Keratinocyte (primary cell): ENCODE results near the gene CNTNAP5. TPM values are rescaled to one million over a fixed set of nuclear protein-coding genes. Genes with fewer than 3 reads are reported as not detected.

Experiments used
- DNase-seq: peaks from one replicate; pipeline ENCODE4 v3.0.0-alpha.2; 2011; ENCODE audit warnings: low read depth, missing footprints, low spot score
- FAIRE-seq: peaks from 2 replicates; lab custom pipeline; 2011; peaks lifted over from hg19 to GRCh38; lab: Jason Lieb, UNC
- H2AFZ ChIP-seq: 2 replicates; pipeline ENCODE4 v1.6.0; 2012; ENCODE audit warnings: low read length, control low read depth, inconsistent platforms; ENCODE audit not compliant: control insufficient read depth
- H3K27ac ChIP-seq: 2 replicates; pipeline ENCODE4 v1.5.1; 2011; ENCODE audit warnings: low read length; ENCODE audit not compliant: control insufficient read depth, insufficient read depth
- H3K27me3 ChIP-seq: 3 replicates; pipeline ENCODE4 v1.6.0; 2011; ENCODE audit warnings: low read length; ENCODE audit not compliant: control insufficient read depth, insufficient read depth; ENCODE audit errors: extremely low read depth
- H3K36me3 ChIP-seq, 2 experiments: 2 replicates in 1 of 2; 3 replicates in 1 of 2; pipeline ENCODE4 v1.5.1; 2011; ENCODE audit warnings: low read length in 2 of 2, mild to moderate bottlenecking in 1 of 2; ENCODE audit not compliant: control insufficient read depth in 2 of 2, insufficient read depth in 2 of 2; ENCODE audit errors: extremely low read depth in 1 of 2
- H3K4me1 ChIP-seq: 3 replicates; pipeline ENCODE4 v1.5.1; 2011; ENCODE audit warnings: low read length; ENCODE audit not compliant: control insufficient read depth, insufficient read depth; ENCODE audit errors: extremely low read depth
- H3K4me2 ChIP-seq: 3 replicates; pipeline ENCODE4 v1.6.0; 2011; ENCODE audit warnings: low read depth, low read length; ENCODE audit not compliant: control insufficient read depth, insufficient read depth; ENCODE audit errors: extremely low read depth
- H3K4me3 ChIP-seq, 3 experiments: fragments of 200-600 bp in 1 of 3; sonication (generic) in 1 of 3; 2 replicates in 2 of 3; 3 replicates in 1 of 3; pipeline ENCODE4 v1.5.1; 2011 to 2016; ENCODE audit warnings: low read length in 3 of 3, mild to moderate bottlenecking in 3 of 3, control low read depth in 2 of 3, inconsistent platforms in 1 of 3, low read depth in 1 of 3, mixed read lengths in 1 of 3, mixed run types in 1 of 3, moderate library complexity in 1 of 3; ENCODE audit not compliant: control insufficient read depth in 2 of 3, insufficient read depth in 2 of 3; ENCODE audit errors: extremely low read depth in 1 of 3
- H3K79me2 ChIP-seq: 2 replicates; pipeline ENCODE4 v1.6.0; 2012; ENCODE audit warnings: low read length; ENCODE audit not compliant: control insufficient read depth, insufficient read depth
- H3K9ac ChIP-seq: 3 replicates; pipeline ENCODE4 v1.6.0; 2011; ENCODE audit warnings: low read length; ENCODE audit not compliant: control insufficient read depth, insufficient read depth; ENCODE audit errors: extremely low read depth
- H3K9me1 ChIP-seq: 3 replicates; pipeline ENCODE4 v1.6.0; 2011; ENCODE audit warnings: low read length; ENCODE audit not compliant: control insufficient read depth, insufficient read depth; ENCODE audit errors: extremely low read depth
- H3K9me3 ChIP-seq: 2 replicates; pipeline ENCODE4 v1.5.1; 2012; ENCODE audit warnings: low read depth, low read length; ENCODE audit not compliant: control insufficient read depth
- H4K20me1 ChIP-seq: 3 replicates; pipeline ENCODE4 v1.6.0; 2011; ENCODE audit warnings: low read length; ENCODE audit not compliant: control insufficient read depth, insufficient read depth; ENCODE audit errors: extremely low read depth
- CTCF ChIP-seq, 3 experiments: IDR thresholded peaks in 1 of 3; conservative IDR thresholded peaks in 1 of 3; optimal IDR thresholded peaks in 1 of 3; 2 replicates in 2 of 3; 3 replicates in 1 of 3; pipeline versions ENCODE3 to v1.5.1; 2011; ENCODE audit warnings: low read length in 3 of 3, mild to moderate bottlenecking in 3 of 3, moderate library complexity in 2 of 3, control low read depth in 1 of 3, inconsistent platforms in 1 of 3; ENCODE audit not compliant: insufficient read depth in 2 of 3; ENCODE audit errors: extremely low read depth in 1 of 3
- EZH2 ChIP-seq: IDR thresholded peaks from one replicate; pipeline ENCODE4 v1.6.1; 2012; ENCODE audit warnings: inconsistent platforms, mild to moderate bottlenecking, low read length, moderate library complexity
- dilution Hi-C: fragments of 300-500 bp; cut with MboI; formaldehyde crosslinking; loops from one replicate; pipeline ENCODE4 v1.7.0; 2020; ENCODE audit warnings: low sequenced_read_pairs; ENCODE audit not compliant: extremely low pct_ligation_motif_present
- polyA plus RNA-seq, 5 experiments: library from polyadenylated mRNA; depleted of rRNA in 3 of 5; stranded (reverse) in 3 of 5; stranded (forward) in 1 of 5; unstranded in 1 of 5; fragments of >200 nt; gene quantifications; 1 replicate in 1 of 5; 2 replicates in 3 of 5; 3 replicates in 1 of 5; pipeline versions ENCODE4 v1.2.1 to v1.2.3, GENCODE V29; 2011 to 2012; ENCODE audit warnings: missing spikeins in 2 of 5, low read depth in 1 of 5, low replicate concordance in 1 of 5

Gene CNTNAP5
- polyA plus RNA-seq, 1 donor (not counting 4 experiments of a cell fraction or from before 2014, with no cell fraction given), result not detected

GRCh38 chr2:124652099-124652498, 627.0 kb downstream of the CNTNAP5 start:
- DNase-seq (no peak), FAIRE-seq (no peak)
- H3K4me2 ChIP-seq, result no peak overlapping the region
- H3K9me3 ChIP-seq, result peaks cover 4% of the 10 kb centered on the region
- no peak overlapping the region for H3K9ac ChIP-seq
- dilution Hi-C loops, result no loop called here
- H2AFZ ChIP-seq, result no peak overlapping the region
- no peaks in the 10 kb centered on the region for H3K79me2 ChIP-seq
- no peak overlapping the region for H3K4me3 ChIP-seq
- no peaks in the 10 kb centered on the region for H3K36me3 ChIP-seq
- H3K9me1 ChIP-seq, result no peaks in the 10 kb centered on the region
- no peaks in the 10 kb centered on the region for H3K27me3 ChIP-seq
- H4K20me1 ChIP-seq, result no peaks in the 10 kb centered on the region
- H3K4me1 ChIP-seq, result no peaks in the 10 kb centered on the region
- no peak for TF ChIP-seq CTCF (optimal IDR thresholded peaks at IDR 0.05 in 1 of 3, IDR thresholded peaks at IDR 0.05 in 1 of 3, conservative IDR thresholded peaks at IDR 0.05 in 1 of 3; ENCODE audit: extremely low read depth in 1 of 3, insufficient read depth in 2 of 3, low read length in 3 of 3)
- no peak for TF ChIP-seq EZH2
- no peak overlapping the region for H3K27ac ChIP-seq

- no peaks in the 10 kb centered on the region for H3K9me3 ChIP-seq
- no peaks in the 10 kb centered on the region for H4K20me1 ChIP-seq
- no peaks in the 10 kb centered on the region for H3K27me3 ChIP-seq
- no peak overlapping the region for H3K27ac ChIP-seq
- H2AFZ ChIP-seq, result no peak overlapping the region
- H3K79me2 ChIP-seq, result no peaks in the 10 kb centered on the region
- FAIRE-seq, result no peak
- no peaks in the 10 kb centered on the region for H3K4me1 ChIP-seq
- no peaks in the 10 kb centered on the region for H3K9me1 ChIP-seq
- dilution Hi-C loops, result no loop called here
- TF ChIP-seq EZH2, result no peak
- TF ChIP-seq CTCF (optimal IDR thresholded peaks at IDR 0.05 in 1 of 3, IDR thresholded peaks at IDR 0.05 in 1 of 3, conservative IDR thresholded peaks at IDR 0.05 in 1 of 3; ENCODE audit: extremely low read depth in 1 of 3, insufficient read depth in 2 of 3, low read length in 3 of 3), result no peak
- no peak for DNase-seq
- H3K36me3 ChIP-seq, result no peaks in the 10 kb centered on the region
- no peak overlapping the region for H3K4me2 ChIP-seq
- H3K9ac ChIP-seq, result no peak overlapping the region
- H3K4me3 ChIP-seq, result no peak overlapping the region
These were observed 633.3 kb downstream of the CNTNAP5 start for GRCh38 chr2:124658373-124658772.
